H9 (cell line): ENCODE results near the gene DHX38. TPM values are rescaled to one million over a fixed set of nuclear protein-coding genes. Genes with fewer than 3 reads are reported as not detected.

Experiments used
- DNase-seq: peaks from one replicate; pipeline ENCODE4 v3.0.0-alpha.2; 2017
- H2AFZ ChIP-seq: one replicate; pipeline ENCODE4 v1.6.1; 2013; ENCODE audit warnings: mild to moderate bottlenecking, low read length, control low read depth, moderate library complexity
- H2AK5ac ChIP-seq: 2 replicates; pipeline ENCODE4 v1.6.1; 2013; ENCODE audit warnings: low read length, control low read depth, mixed read lengths; ENCODE audit not compliant: insufficient read length
- H2BK120ac ChIP-seq: one replicate; pipeline ENCODE4 v1.6.1; 2013; ENCODE audit warnings: low read depth, mild to moderate bottlenecking, low read length, control low read depth, inconsistent platforms; ENCODE audit not compliant: poor library complexity, severe bottlenecking
- H2BK12ac ChIP-seq: 2 replicates; pipeline ENCODE4 v1.6.1; 2013; ENCODE audit warnings: low read length, control low read depth, mixed read lengths, low read depth; ENCODE audit not compliant: insufficient read length
- H2BK15ac ChIP-seq: 2 replicates; pipeline ENCODE4 v1.6.1; 2013; ENCODE audit warnings: low read depth, low read length, control low read depth
- H2BK20ac ChIP-seq: one replicate; pipeline ENCODE4 v1.6.1; 2013; ENCODE audit warnings: low read depth, mild to moderate bottlenecking, low read length, control low read depth, inconsistent platforms; ENCODE audit not compliant: poor library complexity, severe bottlenecking
- H2BK5ac ChIP-seq: 2 replicates; pipeline ENCODE4 v1.6.1; 2013; ENCODE audit warnings: low read length, control low read depth, mixed read lengths; ENCODE audit not compliant: insufficient read length
- H3K14ac ChIP-seq: 2 replicates; pipeline ENCODE4 v1.6.1; 2013; ENCODE audit warnings: low read length, control low read depth; ENCODE audit not compliant: insufficient read depth
- H3K18ac ChIP-seq: 2 replicates; pipeline ENCODE4 v1.6.1; 2013; ENCODE audit warnings: low read depth, mild to moderate bottlenecking, mixed read lengths, low read length, control low read depth; ENCODE audit not compliant: insufficient read length
- H3K23ac ChIP-seq: 2 replicates; pipeline ENCODE4 v1.6.1; 2013; ENCODE audit warnings: low read length, control low read depth, mixed read lengths, low read depth; ENCODE audit not compliant: insufficient read length
- H3K23me2 ChIP-seq: 2 replicates; pipeline ENCODE4 v1.6.1; 2013; ENCODE audit warnings: low read depth, mild to moderate bottlenecking, mixed read lengths, low read length, control low read depth; ENCODE audit not compliant: insufficient read length, poor library complexity, severe bottlenecking
- H3K27ac ChIP-seq: 2 replicates; pipeline ENCODE4 v1.5.1; 2013; ENCODE audit warnings: low read length, control low read depth, mixed read lengths, low read depth; ENCODE audit not compliant: insufficient read length
- H3K27me3 ChIP-seq: 2 replicates; pipeline ENCODE4 v1.6.1; 2013; ENCODE audit warnings: low read length, control low read depth, inconsistent platforms; ENCODE audit not compliant: insufficient read depth
- H3K4ac ChIP-seq: 2 replicates; pipeline ENCODE4 v1.6.1; 2013; ENCODE audit warnings: low read depth, mild to moderate bottlenecking, control low read depth, inconsistent platforms, low read length, moderate library complexity
- H3K4me1 ChIP-seq: 2 replicates; pipeline ENCODE4 v1.6.1; 2013; ENCODE audit warnings: low read length, control low read depth, inconsistent platforms; ENCODE audit not compliant: insufficient read depth
- H3K4me2 ChIP-seq: 2 replicates; pipeline ENCODE4 v1.6.1; 2013; ENCODE audit warnings: low read length, control low read depth, mixed read lengths; ENCODE audit not compliant: insufficient read length, insufficient read depth
- H3K56ac ChIP-seq: 2 replicates; pipeline ENCODE4 v1.6.1; 2013; ENCODE audit warnings: low read depth, mild to moderate bottlenecking, mixed read lengths, low read length, control low read depth; ENCODE audit not compliant: insufficient read length
- H3K79me1 ChIP-seq: 2 replicates; pipeline ENCODE4 v1.6.1; 2013; ENCODE audit warnings: low read depth, mild to moderate bottlenecking, moderate library complexity, low read length, control low read depth, inconsistent platforms; ENCODE audit not compliant: insufficient read depth, poor library complexity, severe bottlenecking
- H3K79me2 ChIP-seq: 2 replicates; pipeline ENCODE4 v1.6.1; 2013; ENCODE audit warnings: low read length, control low read depth, inconsistent platforms; ENCODE audit not compliant: insufficient read depth
- H3K9ac ChIP-seq: 2 replicates; pipeline ENCODE4 v1.6.1; 2013; ENCODE audit warnings: low read length, control low read depth, mixed read lengths; ENCODE audit not compliant: insufficient read length; ENCODE audit errors: extremely low read depth
- H3K9me3 ChIP-seq: one replicate; pipeline ENCODE4 v1.6.1; 2013; ENCODE audit warnings: low read depth, low read length, inconsistent platforms; ENCODE audit not compliant: control insufficient read depth
- H3T11ph ChIP-seq: one replicate; pipeline ENCODE4 v1.6.1; 2013; ENCODE audit warnings: mild to moderate bottlenecking, low read length, control low read depth, inconsistent platforms
- H4K20me1 ChIP-seq: one replicate; pipeline ENCODE4 v1.6.1; 2013; ENCODE audit not compliant: control insufficient read depth, insufficient read length, insufficient read depth
- H4K5ac ChIP-seq: 2 replicates; pipeline ENCODE4 v1.6.1; 2013; ENCODE audit warnings: low read depth, mild to moderate bottlenecking, mixed read lengths, low read length, control low read depth; ENCODE audit not compliant: insufficient read length
- H4K8ac ChIP-seq: replicated peaks from 2 replicates; pipeline ENCODE4 v1.6.1; 2013; ENCODE audit warnings: low read length, control low read depth, mixed read lengths, low read depth; ENCODE audit not compliant: insufficient read length
- H4K91ac ChIP-seq: 2 replicates; pipeline ENCODE4 v1.6.1; 2013; ENCODE audit warnings: low read depth, mild to moderate bottlenecking, moderate library complexity, mixed read lengths, low read length, control low read depth; ENCODE audit not compliant: insufficient read length
- H3K27ac Mint-ChIP-seq, 3 experiments: 2 replicates in 2 of 3; 3 replicates in 1 of 3; pipeline ENCODE4 v1.8.0; 2020 to 2021; ENCODE audit warnings: mixed read lengths in 3 of 3, mild to moderate bottlenecking in 1 of 3, moderate library complexity in 1 of 3
- H3K27me3 Mint-ChIP-seq: 2 replicates; pipeline ENCODE4 v1.8.0; 2021; ENCODE audit warnings: low read depth, mild to moderate bottlenecking, moderate library complexity, mixed read lengths
- H3K36me3 Mint-ChIP-seq, 3 experiments: 2 replicates in 2 of 3; 3 replicates in 1 of 3; pipeline ENCODE4 v1.8.0; 2020 to 2021; ENCODE audit warnings: low read depth in 3 of 3, mixed read lengths in 3 of 3; ENCODE audit not compliant: insufficient read depth in 1 of 3
- H3K4me1 Mint-ChIP-seq, 2 experiments: 2 replicates each; pipeline ENCODE4 v1.8.0; 2020; ENCODE audit warnings: mixed read lengths in 2 of 2
- H3K4me3 Mint-ChIP-seq, 2 experiments: 2 replicates in 1 of 2; 3 replicates in 1 of 2; pipeline ENCODE4 v1.8.0; 2020 to 2021; ENCODE audit warnings: mild to moderate bottlenecking in 2 of 2, mixed read lengths in 2 of 2, moderate library complexity in 1 of 2
- H3K9me3 Mint-ChIP-seq, 2 experiments: 2 replicates in 1 of 2; 3 replicates in 1 of 2; pipeline ENCODE4 v1.8.0; 2020; ENCODE audit warnings: mild to moderate bottlenecking in 2 of 2, mixed read lengths in 2 of 2, moderate library complexity in 1 of 2
- CTCF ChIP-seq: fragments of 200-600 bp; sonication (generic); conservative IDR thresholded peaks from 3 replicates; pipeline ENCODE4 v1.8.0; 2021; ENCODE audit warnings: antibody characterized with exemption, mild to moderate bottlenecking
- WGBS: extraction: QIAGEN DNeasy Blood & Tissue Kit; methylation state at CpG from one replicate; pipeline ENCODE4 v1.1.7; 2013; ENCODE audit warnings: missing lambda C conversion rate, low lambda C conversion rate, mixed read lengths; ENCODE audit not compliant: insufficient read length; ENCODE audit errors: extremely low coverage; 5-methylcytosine and 5-hydroxymethylcytosine counted together
- total RNA-seq: library from RNA; stranded (reverse); gene quantifications from 2 replicates; pipeline ENCODE4 v1.2.1, GENCODE V29; 2021

DHX38 gene
- total RNA-seq, 1 experiment from 2014 or later, result 60.5 TPM

GRCh38 chr16:72044825-72045359 lies 48.8 kb upstream of the DHX38 start:
- Histone ChIP-seq H3K14ac (no peak overlapping the region), H4K91ac (no peak overlapping the region), H3K23ac (no peak overlapping the region), H3K4me1 (no peaks in the 10 kb centered on the region), H3K79me1 (no peaks in the 10 kb centered on the region), H3K56ac (no peak overlapping the region), H3K23me2 (no peaks in the 10 kb centered on the region), H3K18ac (no peak overlapping the region), H2AK5ac (no peak overlapping the region), H2BK15ac (no peak overlapping the region), H2BK12ac (no peak overlapping the region), H2BK120ac (no peak overlapping the region), H3K27ac (no peak overlapping the region), H4K8ac (no peak overlapping the region), H3K79me2 (no peaks in the 10 kb centered on the region), H2AFZ (no peak overlapping the region), H4K5ac (no peak overlapping the region), H2BK20ac (no peak overlapping the region), H3K9ac (no peak overlapping the region), H3K9me3 (no peaks in the 10 kb centered on the region), H3T11ph (no peak overlapping the region), H3K27me3 (no peaks in the 10 kb centered on the region), H3K4me2 (no peak overlapping the region), H3K4ac (no peak overlapping the region), H2BK5ac (no peak overlapping the region), H4K20me1 (no peaks in the 10 kb centered on the region)
- peaks cover 8% of the 10 kb centered on the region for H3K27me3 Mint-ChIP-seq
- no peaks in the 10 kb centered on the region; a peak in 1 of 7 replicates for H3K36me3 Mint-ChIP-seq
- no peak overlapping the region for H3K27ac Mint-ChIP-seq
- H3K9me3 Mint-ChIP-seq, result peaks cover 8 to 10% of the 10 kb centered on the region in 2 experiments; a peak in 3 of 5 replicates
- no peaks in the 10 kb centered on the region for H3K4me1 Mint-ChIP-seq
- H3K4me3 Mint-ChIP-seq, result no peak overlapping the region
- no CpG with 5 or more reads among the region's 2 CpGs for WGBS
- TF ChIP-seq CTCF, result no peak
- no peak for DNase-seq
